Astrocyte of the cerebellum (primary cell): ENCODE results near the gene HSPB9.
"Not testable (repeated sequence)": the region's sequence is repeated elsewhere in the genome, so short reads cannot be mapped to it uniquely, and the experiment has no call there.

ENCODE experiments used
- DNase-seq: peaks from one replicate; pipeline ENCODE4 v3.0.0-alpha.2; 2011; ENCODE audit warnings: low read depth
- H3K4me3 ChIP-seq: 2 replicates; pipeline ENCODE4 v1.5.1; 2011; ENCODE audit warnings: mild to moderate bottlenecking, low read depth, low read length, moderate library complexity
- in situ Hi-C: cut with HindIII; loops from 2 replicates; pipeline ENCODE4 v1.10.0; 2017; ENCODE audit warnings: low sequenced_read_pairs
- TF ChIP-seq, protein P1 (sequence below): IDR thresholded peaks from 2 replicates; pipeline ENCODE4 v1.5.1; 2012; ENCODE audit warnings: low read length, low read depth, moderate library complexity, mild to moderate bottlenecking; ENCODE audit errors: missing control alignments

Gene HSPB9

DNA sequence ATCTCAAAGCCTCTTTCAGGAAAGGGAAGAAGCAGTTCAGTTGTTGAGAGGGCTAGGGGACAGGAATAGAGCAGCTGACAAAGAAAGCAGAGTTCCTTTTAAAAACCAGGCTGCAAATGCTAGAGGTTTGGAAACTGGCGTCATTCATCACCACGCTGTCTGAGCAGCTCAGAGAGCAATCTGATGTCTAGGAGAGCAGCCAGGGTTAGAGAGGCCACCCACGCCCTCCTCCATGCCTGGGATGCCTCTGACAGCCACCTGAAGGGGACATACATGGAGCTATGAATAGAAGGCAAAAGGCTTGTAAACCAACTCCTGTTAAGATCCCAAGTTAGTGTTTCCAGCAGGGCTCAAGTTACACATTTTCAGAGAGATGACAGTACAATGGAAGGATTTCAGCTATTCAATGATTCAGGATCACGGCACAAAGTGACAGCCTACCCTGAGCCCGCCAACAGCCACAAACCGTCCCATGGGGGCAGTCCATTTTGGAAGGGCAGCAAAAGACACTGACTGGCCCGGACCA is 19.8 kb downstream of the HSPB9 start:
- TF ChIP-seq, protein P1, sequence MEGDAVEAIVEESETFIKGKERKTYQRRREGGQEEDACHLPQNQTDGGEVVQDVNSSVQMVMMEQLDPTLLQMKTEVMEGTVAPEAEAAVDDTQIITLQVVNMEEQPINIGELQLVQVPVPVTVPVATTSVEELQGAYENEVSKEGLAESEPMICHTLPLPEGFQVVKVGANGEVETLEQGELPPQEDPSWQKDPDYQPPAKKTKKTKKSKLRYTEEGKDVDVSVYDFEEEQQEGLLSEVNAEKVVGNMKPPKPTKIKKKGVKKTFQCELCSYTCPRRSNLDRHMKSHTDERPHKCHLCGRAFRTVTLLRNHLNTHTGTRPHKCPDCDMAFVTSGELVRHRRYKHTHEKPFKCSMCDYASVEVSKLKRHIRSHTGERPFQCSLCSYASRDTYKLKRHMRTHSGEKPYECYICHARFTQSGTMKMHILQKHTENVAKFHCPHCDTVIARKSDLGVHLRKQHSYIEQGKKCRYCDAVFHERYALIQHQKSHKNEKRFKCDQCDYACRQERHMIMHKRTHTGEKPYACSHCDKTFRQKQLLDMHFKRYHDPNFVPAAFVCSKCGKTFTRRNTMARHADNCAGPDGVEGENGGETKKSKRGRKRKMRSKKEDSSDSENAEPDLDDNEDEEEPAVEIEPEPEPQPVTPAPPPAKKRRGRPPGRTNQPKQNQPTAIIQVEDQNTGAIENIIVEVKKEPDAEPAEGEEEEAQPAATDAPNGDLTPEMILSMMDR: no peak
- no peak for DNase-seq
- in situ Hi-C loops: no loop called here
- H3K4me3 ChIP-seq: no peak overlapping the region

DNA sequence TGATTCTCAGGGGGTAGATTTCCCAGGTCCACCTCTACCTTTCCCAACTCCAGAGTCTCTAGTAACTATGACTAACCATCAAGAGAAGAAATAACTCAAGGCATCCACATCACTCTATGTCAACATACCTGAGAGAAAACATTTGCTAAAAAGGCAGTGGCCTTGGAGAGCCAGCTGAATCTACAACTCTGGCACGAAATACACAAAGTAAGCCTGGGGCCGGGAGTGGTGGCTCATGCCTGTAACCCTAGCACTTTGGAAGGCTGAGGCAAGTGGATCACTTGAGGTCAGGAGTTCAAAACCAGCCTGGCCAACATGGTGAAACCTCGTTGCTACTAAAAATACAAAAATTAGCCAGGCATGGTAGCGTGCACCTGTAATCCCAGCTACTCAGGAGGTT is 20.5 kb downstream of the HSPB9 start:
- DNase-seq, in situ Hi-C loops, H3K4me3 ChIP-seq: not testable (repeated sequence)

DNA sequence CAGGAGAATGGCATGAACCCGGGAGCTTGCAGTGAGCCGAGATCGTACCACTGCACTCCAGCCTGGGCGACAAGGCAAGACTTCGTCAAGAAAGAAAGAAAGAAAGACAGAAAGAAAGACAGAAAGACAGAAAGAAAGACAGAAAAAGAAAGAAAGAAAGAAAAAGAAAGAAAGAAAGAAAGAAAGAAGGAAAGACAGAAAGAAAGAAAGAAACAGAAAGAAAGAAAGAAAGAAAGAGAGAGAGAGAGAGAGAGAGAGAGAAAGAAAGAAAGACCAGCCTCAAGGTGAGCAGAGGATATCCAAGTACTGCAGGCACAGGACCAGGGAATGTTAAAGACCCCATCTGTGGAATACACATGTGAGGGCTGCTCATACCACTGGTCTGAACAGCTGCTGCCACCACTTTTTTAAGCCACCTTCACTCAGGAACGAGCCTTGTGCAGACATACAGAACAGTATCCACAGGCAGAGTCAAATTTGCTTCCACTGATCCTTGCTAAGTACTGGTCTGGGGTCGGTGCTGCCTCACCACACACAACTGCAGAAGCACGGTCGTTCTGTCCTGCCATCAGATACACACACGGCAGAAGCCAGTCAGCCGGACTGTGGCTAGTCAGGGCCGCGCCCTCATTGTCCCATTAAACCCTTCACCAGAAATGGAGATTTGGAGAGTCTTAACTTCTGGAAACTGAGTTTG is 24.5 kb downstream of the HSPB9 start:
- no peak for DNase-seq
- no peak overlapping the region for H3K4me3 ChIP-seq
- TF ChIP-seq, protein P1: no peak
- in situ Hi-C loops: no loop called here

DNA sequence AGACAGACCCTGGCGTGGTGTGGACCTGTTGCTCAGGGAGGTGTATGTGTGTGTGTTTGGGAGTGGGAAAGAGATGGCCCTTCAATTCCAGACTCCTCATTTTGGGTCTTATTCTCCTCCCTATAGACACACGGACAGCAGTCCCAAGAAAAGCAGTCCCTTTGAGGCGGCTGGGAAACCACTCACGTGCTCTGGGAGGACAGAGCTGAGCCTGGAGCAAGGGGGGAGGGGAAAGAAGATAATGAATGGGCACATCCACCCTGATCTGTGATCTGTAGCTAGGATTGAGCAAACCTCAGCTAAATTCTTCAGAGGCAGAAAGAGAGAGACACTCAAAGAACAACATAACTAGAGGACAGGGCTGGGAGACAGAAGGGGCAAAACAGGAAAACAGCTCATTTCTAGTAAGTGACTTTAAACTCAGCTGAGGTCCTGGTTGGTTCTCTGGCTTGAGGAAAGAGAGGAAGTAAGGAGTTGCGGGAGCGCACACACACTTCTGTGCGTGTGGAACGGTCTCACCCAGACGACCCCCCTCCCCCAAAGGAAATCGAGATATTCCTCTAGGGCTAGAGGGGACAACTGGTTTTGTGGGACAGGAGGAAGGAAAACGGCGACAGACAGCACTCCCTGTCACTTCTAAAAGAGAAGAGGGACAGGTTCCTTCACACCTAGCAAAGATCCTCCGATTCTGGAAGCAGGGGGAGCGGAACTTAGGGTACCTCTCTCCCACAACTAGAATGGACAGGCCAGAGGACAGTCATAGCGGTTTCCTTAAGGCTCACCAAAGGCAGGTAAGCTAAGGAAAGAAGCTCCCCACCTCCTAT is 31.5 kb downstream of the HSPB9 start:
- in situ Hi-C loops: no loop called here
- H3K4me3 ChIP-seq: peak overlapping the region; percentile 100
- no peak for DNase-seq
- TF ChIP-seq, protein P1: no peak

DNA sequence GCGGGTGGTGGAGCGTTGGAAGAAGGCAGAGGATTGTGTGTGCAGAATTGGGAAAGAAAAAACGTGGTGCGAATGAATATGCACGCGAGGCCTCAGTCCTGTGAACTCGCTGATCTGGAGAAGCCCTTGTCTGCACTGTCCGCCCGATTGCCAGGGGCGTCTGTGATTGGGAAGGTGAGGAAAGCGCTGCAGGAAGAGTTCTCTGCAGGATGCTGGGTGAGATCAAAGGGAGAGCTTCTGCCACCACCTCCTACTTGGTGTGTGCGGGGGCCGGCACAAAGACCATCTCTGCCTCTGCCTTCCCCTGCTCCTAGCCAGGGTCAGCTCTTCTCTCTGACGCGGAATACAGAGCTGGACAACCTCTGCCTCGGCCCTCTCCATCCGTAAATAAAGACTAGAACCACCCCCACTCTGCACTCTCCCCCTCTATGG is 33.0 kb downstream of the HSPB9 start:
- in situ Hi-C loops: no loop called here
- DNase-seq: no peak
- TF ChIP-seq, protein P1: no peak
- H3K4me3 ChIP-seq: peak overlapping the region; percentile 100

DNA sequence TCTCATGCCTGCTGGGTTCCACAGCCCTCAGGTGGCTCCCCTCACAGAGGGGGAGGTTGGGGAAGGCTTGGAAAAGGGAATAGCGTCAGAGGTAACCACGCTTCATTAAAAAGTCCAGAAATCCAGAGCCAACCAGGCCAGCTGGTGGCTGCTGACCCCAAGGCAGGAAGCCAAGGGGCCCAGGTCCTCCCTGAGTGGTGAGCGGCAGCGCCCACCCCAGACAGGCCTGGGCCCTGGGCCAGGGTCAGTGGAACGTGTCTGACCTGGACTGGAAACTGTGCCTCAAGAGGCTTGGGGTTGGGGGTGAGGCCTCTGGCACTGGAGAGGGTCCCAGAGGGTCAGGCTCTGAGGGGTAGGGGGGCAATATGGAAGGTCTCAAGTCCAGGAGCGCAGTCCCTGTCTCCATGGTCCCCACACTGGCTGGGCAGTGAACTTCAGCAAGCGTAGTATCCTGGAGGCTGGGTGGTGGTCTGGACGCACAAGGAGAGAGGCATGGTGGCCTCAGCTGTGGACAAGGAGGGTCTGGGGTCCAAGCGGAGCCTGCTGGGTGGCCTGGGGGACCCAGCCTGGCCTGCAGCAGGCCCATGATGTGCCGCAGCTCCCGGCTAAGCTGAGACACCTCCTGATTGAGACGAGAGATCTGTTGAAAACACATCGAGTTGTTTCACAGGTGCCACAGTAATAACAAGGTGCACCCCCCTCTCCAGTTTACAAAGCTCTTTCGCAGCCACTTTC is 37.4 kb downstream of the HSPB9 start:
- no peak overlapping the region for H3K4me3 ChIP-seq
- in situ Hi-C loops: no loop called here
- TF ChIP-seq, protein P1: no peak
- DNase-seq: no peak
